HG02884 (cell line): ENCODE data around the gene OR2M5.

Source experiments
- ATAC-seq: cut with Tn5 transposase; IDR thresholded peaks from one replicate; pipeline ENCODE4 v1.9.1; 2021; ENCODE audit warnings: mild to moderate bottlenecking, moderate library complexity; ENCODE audit not compliant: unreplicated experiment

Gene OR2M5, protein sequence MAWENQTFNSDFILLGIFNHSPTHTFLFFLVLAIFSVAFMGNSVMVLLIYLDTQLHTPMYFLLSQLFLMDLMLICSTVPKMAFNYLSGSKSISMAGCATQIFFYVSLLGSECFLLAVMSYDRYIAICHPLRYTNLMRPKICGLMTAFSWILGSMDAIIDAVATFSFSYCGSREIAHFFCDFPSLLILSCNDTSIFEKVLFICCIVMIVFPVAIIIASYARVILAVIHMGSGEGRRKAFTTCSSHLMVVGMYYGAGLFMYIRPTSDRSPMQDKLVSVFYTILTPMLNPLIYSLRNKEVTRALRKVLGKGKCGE

DNA sequence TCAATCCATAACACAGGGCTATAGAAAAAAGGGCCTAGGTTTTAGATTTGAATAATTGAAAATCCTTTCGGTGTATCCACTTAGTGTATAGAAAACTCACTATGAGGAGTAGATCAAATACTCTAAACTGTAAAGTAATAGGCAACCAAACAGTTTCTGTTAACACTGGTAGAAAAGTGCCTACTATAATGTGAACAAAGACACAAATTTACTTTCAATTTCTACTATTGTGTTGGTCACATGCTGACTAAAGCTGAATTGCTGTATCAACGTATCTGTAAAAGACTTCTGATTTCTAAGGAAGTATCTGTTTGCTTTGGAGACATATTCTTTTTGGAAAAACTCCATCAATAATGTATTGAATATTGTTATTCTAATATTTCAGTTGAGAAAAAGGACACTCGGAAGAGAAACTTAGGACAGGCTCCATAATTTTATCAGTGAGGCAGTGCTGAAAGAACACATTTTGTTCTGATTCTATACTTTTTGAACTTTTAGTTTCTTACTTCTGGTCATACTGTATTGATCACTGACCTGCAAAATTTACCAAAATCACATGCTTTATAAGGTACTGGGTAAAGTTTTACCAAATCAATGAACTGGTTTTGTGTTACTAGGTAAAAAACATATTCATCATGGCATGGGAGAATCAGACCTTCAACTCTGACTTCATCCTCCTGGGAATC is at the start of gene OR2M5:
Gene OR2M5, plus strand, starts transcription at position 636 of the 686 bp plus-strand sequence. Its CDS starts 0 bp downstream, at position 636.
- no peak for ATAC-seq

DNA sequence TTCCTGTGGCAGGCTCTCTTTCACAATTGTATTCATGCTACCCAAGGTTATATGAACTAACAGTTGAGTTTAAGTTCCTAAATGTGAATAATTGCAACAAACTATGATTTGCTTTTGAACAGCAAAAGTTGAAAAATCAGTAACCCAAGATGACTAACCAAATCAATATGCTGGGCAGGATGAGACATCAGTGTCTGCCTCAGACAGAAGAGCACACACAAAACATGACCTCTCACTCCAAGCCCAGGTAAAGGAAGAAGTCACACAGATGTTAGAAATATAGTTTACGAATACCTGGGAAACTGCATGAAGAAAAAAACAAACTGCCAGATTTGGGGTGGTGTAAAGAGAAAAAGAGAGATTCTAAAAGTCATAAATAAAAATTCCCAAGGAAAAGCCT is 46.4 kb upstream of the OR2M5 start:
- ATAC-seq, result no peak

DNA sequence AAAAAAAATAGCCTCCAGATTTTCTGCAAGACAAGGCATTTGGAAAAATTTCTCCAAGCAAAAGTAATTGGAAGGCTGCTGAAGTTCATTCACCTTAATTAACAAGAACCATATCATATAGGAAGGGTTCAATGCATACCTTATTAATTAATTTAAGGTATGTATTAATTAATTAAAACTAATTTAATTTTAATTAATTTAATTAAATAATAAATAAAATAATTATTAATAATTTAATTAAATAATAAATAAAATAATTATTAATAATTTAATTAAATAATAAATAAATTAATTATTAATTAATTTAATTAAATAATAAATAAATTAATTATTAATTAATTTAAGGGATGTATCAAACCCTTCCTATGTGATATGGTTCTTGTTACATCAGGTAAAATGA is 42.1 kb upstream of the OR2M5 start:
- ATAC-seq, result no peak

DNA sequence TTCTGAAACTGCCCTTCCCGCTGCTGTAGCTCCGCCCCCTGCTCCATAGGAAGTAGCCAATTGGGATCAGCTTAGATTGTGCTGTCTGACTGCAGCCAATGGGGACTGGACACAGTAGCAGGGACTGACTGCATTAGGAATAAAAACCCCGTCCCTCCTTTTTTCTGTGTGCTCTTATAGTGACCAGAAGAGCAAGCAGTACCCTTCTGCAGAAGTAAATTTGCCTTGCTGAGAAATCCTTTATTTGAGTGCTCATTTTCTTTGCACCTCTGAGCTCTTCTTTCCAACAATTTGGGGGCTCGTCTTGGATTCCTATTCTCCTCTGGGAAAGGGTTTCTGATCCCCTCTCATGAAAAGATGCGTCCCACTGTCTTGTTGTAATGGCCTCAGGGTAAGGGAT is 33.8 kb upstream of the OR2M5 start:
- no peak for ATAC-seq

DNA sequence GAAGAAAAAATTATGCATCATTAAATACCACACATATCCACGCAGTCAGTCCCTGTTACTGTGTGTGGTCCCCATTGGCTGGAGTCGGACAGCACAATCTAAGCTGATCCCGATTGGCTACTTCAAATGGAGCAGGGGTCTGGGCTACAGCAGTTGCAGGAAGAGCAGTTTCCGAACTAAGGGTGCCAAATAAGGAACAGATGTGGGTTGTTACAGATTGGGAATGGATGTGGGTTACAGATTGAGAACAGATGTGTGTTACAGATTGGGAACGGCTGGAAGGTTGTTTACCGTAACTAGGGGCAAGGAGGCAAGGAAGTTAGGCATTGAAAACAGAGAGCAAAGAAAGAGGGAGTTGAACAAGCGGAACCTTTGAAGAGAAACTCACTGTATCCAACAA is 30.1 kb upstream of the OR2M5 start:
- no peak for ATAC-seq

DNA sequence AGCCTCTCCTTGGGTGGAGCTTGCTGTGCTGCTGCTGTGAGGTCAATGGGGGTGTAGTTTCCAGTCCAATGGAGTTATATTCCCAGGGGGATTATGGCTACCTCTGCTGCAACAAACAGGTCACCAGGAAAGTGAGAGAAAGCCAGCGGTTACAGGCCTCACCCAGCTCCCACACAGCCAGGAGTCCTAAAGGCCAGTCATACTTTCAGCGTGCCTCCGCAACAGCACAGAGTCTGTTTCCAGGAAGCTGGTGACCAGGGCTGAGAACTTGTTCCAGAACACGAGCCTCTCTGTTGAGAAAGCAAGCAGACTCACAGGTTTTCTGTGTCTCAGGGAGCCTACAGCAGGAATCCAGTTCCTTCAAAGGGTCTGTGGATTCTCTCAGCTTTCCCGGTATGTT is 17.3 kb upstream of the OR2M5 start:
- ATAC-seq, result no peak

DNA sequence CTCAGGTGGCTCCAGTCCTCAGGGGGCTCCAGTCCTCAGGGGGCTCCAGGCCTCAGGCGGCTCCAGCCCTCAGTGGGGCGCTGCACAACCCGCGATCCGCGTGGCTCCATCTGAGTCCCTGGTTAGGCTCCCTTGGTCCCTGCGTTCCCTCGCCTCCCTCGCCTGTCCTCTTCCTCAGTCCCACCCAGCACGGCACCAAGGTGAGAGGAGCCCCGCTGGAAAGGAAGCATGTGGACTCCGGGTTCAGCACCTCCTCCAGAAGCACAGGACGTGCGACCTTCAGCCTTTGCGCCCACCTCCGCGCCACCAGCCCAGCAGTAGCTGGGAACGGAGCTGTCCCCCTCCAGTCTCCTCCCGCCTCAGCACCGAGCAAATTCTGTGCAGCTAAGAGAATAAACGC is 8.1 kb upstream of the OR2M5 start:
- no peak for ATAC-seq

DNA sequence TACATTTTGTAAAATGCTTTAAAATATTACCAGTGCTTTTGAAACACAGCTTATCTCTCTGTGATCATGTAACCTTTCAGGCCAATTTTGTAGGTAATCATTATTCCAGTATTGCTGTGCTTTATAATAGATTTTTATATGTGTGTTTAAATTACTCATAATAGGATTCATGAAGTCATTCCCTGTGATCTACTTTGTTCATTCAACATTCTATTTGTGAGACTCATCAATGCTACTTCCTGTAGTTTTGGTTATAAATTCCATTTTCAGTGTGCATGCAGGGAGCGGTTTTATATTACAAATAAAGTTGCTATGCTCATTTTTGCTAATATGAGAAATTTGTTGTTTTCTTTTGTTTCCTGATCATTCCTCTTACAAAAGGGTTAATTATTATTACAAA is 4.1 kb upstream of the OR2M5 start:
- no peak for ATAC-seq

DNA sequence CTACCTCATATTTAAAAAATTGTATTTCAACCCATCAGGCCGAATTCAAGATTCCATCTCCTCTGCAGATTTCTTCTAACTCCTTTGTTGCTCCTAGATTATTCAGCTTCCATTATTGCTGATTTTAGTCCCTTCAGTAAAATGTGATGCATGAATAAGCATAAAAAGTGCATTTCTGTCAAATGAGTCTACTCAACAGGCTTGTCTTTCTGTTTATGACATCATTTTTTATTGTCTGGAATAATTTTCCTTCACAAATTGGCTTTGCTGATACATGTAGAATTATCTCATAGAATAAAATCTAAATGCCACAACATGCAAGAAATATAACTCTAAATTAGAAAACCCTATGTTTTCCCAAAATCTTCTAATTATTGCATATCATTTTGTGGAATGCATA is 1.6 kb upstream of the OR2M5 start:
- no peak for ATAC-seq

DNA sequence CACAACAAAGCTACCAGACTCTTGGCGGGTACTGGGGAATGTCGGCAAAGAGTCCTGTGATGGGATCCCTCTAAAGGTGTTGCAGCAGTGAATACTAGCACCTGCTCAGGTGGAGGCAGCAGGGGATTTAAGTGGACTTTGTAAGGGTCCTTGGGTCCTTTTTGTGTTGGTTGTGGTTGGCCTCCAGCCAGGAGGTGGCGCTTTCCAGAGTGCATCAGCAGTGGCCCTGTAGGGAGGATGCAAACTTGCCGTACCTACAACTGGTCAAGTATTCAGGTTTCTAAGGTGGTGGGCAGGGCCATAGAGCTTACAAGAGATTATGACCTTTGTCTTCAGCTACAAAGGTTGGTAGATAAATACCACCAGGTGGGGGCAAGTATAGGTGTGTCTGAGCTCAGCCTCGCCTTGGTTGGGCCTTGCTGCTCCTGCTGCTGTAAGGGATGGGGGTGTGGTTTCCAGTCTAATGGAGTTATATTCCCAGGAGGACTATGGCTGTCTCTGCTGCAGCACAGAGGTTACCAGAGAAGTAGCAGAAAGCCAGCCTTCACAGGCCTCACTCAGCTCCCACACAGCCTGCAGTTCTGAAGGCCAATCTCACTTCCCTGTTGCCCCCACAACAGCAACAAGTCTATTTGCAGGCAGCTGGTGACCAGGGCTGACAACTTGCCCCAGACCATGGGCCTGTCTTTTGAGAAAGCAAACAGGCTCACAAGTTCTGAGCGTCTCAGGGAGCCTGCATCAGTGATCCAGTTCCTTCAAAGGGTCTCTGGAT is 7.3 kb downstream of the OR2M5 start:
- no peak for ATAC-seq

DNA sequence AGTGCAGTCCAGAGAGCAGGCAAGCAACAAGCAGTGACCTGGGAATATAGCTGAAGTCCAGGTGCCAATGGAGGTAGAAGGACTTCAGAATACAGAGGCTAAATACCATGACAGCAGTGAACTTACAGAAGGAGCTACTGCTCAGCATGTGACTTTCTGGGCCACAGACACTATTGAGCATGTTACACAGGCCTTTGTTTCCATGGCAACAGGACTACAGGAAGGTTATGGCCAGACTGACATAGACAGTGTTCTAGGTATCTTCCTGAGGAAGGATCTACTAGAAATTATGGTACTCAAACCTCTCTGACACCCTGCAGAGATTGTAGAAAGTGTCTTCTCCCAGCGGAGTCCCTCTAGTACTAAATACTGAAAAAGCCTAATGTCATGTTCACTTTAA is 11.0 kb downstream of the OR2M5 start:
- no peak for ATAC-seq

DNA sequence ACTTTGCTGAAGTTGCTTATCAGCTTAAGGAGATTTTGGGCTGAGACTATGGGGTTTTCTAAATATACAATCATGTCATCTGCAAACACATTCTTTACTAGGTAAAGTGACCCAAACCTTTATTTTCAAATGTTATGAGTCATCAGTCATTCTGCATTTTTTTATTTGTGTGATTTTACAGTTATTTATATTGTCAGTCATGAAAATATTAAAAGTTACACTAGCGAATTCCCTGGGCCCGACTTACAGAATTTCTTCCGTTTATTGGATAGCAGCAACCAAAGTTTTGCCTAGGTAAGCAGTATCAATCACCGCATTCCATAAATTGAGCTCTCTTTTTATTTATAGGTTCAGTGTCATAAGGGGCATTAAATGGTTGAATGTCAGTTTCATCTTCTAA is 13.8 kb downstream of the OR2M5 start:
- ATAC-seq, result no peak

DNA sequence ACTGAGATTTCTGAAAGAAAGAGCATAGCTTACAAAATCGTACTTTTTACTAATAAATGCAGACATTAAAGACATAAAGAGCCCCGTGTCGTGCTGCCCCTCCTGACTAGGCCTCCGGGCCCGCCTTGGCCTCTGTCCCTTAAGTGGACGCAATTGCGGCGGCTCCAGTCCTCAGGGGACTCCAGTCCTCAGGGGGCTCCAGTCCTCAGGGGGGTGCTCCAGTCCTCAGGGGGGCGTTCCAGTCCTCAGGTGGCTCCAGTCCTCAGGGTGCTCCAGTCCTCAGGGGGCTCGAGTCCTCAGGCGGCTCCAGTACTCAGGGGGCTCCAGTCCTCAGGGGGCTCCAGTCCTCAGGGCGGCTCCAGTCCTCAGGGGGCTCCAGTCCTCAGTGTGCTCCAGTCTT is 19.1 kb downstream of the OR2M5 start:
- ATAC-seq, result no peak

DNA sequence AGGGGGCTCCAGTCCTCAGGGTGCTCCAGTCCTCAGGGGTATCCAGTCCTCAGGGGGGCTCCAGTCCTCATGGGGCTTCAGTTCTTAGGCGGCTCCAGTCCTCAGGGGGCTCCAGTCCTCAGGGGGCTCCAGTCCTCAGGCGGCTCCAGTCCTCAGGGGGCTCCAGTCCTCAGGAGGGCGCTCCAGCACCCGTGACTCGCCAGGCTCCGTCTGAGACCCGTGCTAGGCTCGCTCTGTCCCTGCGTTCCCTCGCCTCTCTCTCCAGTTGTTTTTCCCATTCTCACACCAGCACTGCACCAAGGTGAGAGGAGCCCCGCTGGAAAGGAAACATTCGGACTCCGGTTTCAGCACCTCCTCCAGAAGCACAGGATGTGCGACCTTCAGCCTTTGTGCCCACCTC is 20.2 kb downstream of the OR2M5 start:
- no peak for ATAC-seq

DNA sequence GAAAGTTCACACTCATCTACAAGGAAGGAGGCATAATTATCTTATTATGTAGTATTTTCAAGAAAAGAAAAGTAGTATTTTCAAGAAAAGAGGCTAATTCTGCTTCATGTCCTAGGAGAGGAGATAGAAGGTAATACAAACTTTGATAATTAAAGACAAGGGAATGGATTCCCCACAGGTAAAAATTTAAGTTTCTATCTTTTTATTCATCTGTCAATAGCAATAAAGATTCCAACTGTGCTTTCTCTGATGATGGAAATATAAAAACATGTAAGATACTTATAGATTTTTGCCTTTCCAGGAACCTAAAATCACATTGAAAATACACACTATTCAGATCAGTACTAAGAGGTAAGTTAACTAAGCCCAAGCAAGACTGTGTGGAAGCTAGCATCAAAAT is 29.6 kb downstream of the OR2M5 start, which contains the start of gene OR2M2:
Gene OR2M2, plus strand, starts transcription at position 301 of the 400 bp plus-strand sequence. CDS start 5,165 bp downstream, outside the sequence.
- no peak for ATAC-seq

DNA sequence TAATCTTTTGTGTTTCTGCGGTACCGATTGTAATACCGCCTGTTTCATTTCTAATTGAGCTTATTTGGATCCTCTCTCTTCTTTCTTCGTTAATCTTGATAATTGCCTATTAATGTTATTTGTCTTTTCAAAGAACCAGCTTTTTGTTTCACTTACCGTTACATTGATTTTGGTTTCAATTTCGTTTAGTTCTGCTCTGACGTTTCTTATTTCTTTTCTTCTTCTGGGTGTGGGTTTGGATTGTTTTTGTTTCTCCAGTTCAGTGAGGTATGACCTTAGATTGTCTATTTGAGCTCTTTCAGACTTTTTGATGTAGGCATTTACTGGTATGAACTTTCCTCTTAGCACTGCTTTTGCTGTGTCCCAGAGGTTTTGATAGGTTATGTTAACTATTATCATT is 39.0 kb downstream of the OR2M5 start:
- ATAC-seq, result no peak

DNA sequence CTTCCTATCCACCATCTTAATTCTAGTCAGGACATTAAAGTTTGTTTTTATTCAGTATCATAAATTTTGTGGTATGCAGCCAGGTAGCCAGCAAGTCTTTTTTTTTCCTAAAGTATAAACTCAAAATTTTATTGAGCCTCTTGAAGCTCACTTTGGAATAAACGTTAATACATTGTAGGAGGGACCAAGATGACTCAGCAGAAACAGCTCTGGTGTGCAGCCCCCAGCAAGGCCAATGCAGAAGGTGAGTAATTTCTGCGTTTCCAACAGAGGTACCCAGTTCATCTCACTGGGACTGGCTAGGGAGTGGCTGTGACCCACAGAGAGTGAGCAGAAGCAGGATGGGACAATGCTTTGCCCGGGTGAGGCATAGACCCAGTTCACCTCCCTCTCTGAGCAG is 42.4 kb downstream of the OR2M5 start:
- no peak for ATAC-seq

DNA sequence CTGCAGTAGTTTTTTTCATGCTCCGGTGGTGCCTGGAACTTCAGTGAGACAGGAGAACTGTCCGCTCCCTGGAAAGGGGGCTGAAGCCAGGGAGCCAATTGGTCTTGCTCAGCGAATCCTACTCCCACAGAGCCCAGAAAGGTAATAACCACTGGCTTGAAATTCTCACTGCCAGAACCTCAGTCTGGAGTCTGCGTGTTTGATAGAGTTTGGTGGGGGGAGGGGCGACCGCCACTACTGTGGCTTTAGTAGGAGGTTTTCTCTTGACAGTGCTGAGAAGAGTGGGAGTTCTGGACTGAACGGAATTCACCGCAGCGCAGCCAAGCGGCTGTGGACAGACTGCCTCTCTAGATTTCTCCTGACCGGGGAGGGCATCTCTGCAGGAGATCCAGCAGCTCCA is 44.1 kb downstream of the OR2M5 start:
- ATAC-seq, result no peak

DNA sequence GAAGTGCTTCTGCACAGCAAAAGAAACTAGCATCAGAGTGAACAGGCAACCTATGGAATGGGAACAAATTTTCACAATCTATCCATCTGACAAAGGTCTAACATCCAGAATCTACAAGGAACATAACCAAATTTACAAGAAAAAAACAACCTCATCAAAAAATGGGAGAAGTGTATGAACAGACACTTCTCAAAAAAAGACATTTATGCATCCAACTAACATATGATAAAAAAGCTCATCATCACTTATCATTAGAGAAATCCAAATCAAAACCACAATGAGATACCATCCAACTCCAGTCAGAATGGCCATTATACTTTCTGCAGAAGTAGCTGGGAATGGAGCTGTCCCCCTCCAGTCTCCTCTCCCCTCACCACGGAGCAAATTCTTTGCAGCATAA is 49.2 kb downstream of the OR2M5 start:
- no peak for ATAC-seq
